GM18861 (cell line): ENCODE data around the gene LAPTM4A.

Experiments used
- ATAC-seq: cut with Tn5 transposase; IDR thresholded peaks from one replicate; pipeline ENCODE4 v1.9.1; 2021; ENCODE audit not compliant: unreplicated experiment

LAPTM4A gene

DNA sequence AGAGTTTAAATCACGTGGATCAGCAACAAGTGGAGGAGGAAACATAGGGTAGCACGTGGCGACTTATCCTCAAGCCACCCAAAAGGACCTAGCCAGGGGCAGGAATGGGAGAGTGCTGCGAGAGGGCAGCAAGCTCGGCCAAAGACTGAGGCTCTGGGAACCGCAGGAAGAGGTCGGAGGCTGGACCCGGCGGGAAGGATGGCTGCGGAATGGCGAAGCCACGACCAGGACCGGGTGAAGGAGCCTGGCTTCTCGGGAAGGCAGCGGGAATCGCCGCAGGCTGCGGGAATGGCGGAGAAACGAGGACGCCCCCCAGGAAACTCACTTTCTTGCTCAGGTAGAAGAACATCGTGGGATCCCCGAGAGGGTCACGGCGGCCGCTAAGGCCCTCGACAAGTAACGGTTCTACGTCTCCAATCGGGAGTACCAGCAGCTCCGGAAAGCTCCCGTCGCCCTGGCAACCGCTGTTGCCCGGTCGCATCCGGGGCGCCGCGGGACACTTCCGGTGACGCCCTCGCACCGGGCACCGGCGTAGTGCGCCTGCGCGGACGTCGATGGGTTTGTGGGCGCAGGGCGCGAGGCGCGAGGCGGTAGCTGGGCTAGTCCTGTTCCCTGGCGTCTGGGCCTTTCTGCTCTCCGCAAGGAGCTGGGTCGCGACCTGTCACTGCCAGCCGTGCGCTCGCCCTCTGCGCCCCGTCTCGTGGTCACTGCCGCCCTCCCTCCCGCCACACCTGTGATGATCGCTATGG is 61.6 kb downstream of the LAPTM4A start, which contains the start of gene WDR35:
Gene WDR35, minus strand, starts transcription at position 439 of the 749 bp plus-strand sequence. Its CDS starts 90 bp downstream, at position 349.
- peak; percentile 87 for ATAC-seq

DNA sequence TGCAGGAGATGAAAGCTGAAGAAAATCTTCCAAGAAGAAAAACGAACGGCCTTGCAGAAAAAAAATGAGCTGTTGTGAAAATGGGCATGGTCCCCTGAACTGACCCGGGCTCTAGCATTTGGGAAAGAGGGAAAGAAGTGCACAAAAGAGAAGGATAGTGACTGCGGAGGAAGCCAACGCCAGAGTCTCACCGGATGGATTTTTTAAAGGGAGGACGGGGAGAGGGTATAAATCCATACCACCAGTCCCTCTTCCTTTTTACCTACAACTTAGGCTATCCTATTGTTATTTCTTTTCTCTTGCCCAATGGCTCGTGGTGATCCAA is 62.1 kb downstream of the LAPTM4A start:
- ATAC-seq = no peak

DNA sequence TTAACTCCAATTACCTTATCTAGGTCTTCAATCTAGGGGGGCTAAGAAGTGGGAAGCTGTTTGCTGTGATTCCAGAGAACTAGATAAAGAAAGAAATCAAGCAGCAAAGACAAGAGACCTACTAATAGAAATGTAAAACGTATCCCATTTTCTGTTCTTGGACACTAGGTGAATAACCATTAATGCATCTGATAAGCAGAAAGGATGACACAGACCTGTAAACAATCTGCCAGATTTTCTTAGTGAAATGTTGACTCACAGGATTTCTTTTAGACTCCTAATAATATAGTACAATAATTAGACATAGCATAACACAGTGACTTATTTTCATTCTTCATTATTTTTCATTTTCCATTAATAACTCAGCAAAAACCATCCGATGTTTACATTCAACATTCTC is 62.8 kb downstream of the LAPTM4A start:
- no peak for ATAC-seq

DNA sequence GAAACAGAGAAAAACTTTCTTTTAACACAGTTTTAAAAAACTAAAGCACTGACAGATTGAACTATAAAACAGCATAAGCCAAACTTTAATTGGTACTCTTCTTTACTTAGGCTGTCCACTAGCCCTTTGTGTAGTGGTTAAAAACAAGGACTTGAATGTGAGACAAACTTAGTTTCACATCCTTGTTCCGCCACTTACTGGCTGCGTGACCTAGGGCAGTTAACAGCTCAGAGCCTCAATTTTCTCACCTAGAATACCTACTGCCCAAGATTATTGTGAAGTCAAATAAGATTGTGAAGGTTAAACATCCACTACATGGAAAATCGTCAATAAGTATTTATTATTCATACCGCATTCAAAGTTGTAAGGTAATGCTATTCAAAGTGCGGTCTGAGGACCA is 63.5 kb downstream of the LAPTM4A start:
- peak; percentile 81 for ATAC-seq
